A673 (cell line): Measurements from ENCODE around the gene NTN3. TPM values are rescaled to one million over a fixed set of nuclear protein-coding genes. Genes with fewer than 3 reads are reported as not detected.

Experiments used
- BruUV-seq: library from RNA; stranded (reverse); fragments of 400-500 nt; replicated peaks from 2 replicates; lab custom pipeline; 2021; lab: Mats Ljungman, UMichigan
- CTCF ChIA-PET: fragments of 300-600 bp; sonication (Branson Sonifier 250); formaldehyde crosslinking; loops from one replicate; lab custom pipeline; 2022; ENCODE audit warnings: antibody characterized with exemption; lab: Charles Lee
- POLR2A ChIA-PET: fragments of 300-600 bp; sonication (Branson Sonifier 250); formaldehyde crosslinking; loops from one replicate; lab custom pipeline; 2022; ENCODE audit warnings: antibody characterized with exemption; ENCODE audit not compliant: low non-redundant PET; lab: Charles Lee
- DNase-seq: peaks from one replicate; pipeline ENCODE4 v3.0.0-alpha.2; 2015; ENCODE audit warnings: low spot score
- H3K27ac ChIP-seq: fragments of 200-600 bp; sonication (generic); 2 replicates; pipeline ENCODE4 v1.5.1; 2016; ENCODE audit warnings: mixed run types, low read depth, mild to moderate bottlenecking, mixed read lengths, antibody characterized with exemption, low read length; ENCODE audit not compliant: poor library complexity, severe bottlenecking
- H3K27me3 ChIP-seq: fragments of 200-600 bp; sonication (generic); replicated peaks from 2 replicates; pipeline ENCODE4 v1.6.1; 2017; ENCODE audit warnings: mixed run types, low read depth, mild to moderate bottlenecking, mixed read lengths, antibody characterized with exemption, low read length; ENCODE audit not compliant: insufficient read depth, poor library complexity
- H3K36me3 ChIP-seq: fragments of 200-600 bp; sonication (generic); 2 replicates; pipeline ENCODE4 v1.6.1; 2016; ENCODE audit warnings: mixed run types, mild to moderate bottlenecking, mixed read lengths, antibody characterized with exemption, low read length; ENCODE audit not compliant: insufficient read depth, poor library complexity, severe bottlenecking
- H3K4me1 ChIP-seq: fragments of 200-600 bp; sonication (generic); 2 replicates; pipeline ENCODE4 v1.6.1; 2017; ENCODE audit warnings: mixed run types, mild to moderate bottlenecking, mixed read lengths, antibody characterized with exemption, low read length; ENCODE audit not compliant: insufficient read depth, poor library complexity, severe bottlenecking
- H3K4me3 ChIP-seq: fragments of 200-600 bp; sonication (generic); 2 replicates; pipeline ENCODE4 v1.5.1; 2016; ENCODE audit warnings: low read depth, mixed run types, mild to moderate bottlenecking, mixed read lengths, low read length; ENCODE audit not compliant: poor library complexity, severe bottlenecking
- H3K9me3 ChIP-seq: fragments of 200-600 bp; sonication (generic); 2 replicates; pipeline ENCODE4 v1.6.1; 2016; ENCODE audit warnings: mixed run types, low read depth, mild to moderate bottlenecking, mixed read lengths, antibody characterized with exemption, low read length; ENCODE audit not compliant: poor library complexity, severe bottlenecking
- CTCF ChIP-seq: fragments of 300-800, 200-600 bp; sonication (generic); conservative IDR thresholded peaks from 2 replicates; pipeline ENCODE4 v1.5.1; 2017; ENCODE audit warnings: low read depth, mild to moderate bottlenecking, antibody characterized with exemption, low read length, moderate library complexity, mixed read lengths
- EZH2 ChIP-seq: fragments of 200-600 bp; sonication (generic); IDR thresholded peaks from 2 replicates; pipeline ENCODE4 v1.6.1; 2017; ENCODE audit warnings: borderline replicate concordance, low read depth, mild to moderate bottlenecking, mixed read lengths, antibody characterized with exemption, low read length; ENCODE audit not compliant: poor library complexity, severe bottlenecking
- intact Hi-C: fragments of 100-400 bp; cut with micrococcal nuclease; formaldehyde crosslinking; loops from one replicate; pipeline ENCODE4 v1.10.0; 2022; ENCODE audit not compliant: unreplicated experiment
- total RNA-seq: library from RNA; stranded (reverse); gene quantifications from 2 replicates; pipeline ENCODE4 v1.2.3, GENCODE V29; 2021

The NTN3 gene
- total RNA-seq, 1 experiment from 2014 or later: 1.6 TPM

DNA sequence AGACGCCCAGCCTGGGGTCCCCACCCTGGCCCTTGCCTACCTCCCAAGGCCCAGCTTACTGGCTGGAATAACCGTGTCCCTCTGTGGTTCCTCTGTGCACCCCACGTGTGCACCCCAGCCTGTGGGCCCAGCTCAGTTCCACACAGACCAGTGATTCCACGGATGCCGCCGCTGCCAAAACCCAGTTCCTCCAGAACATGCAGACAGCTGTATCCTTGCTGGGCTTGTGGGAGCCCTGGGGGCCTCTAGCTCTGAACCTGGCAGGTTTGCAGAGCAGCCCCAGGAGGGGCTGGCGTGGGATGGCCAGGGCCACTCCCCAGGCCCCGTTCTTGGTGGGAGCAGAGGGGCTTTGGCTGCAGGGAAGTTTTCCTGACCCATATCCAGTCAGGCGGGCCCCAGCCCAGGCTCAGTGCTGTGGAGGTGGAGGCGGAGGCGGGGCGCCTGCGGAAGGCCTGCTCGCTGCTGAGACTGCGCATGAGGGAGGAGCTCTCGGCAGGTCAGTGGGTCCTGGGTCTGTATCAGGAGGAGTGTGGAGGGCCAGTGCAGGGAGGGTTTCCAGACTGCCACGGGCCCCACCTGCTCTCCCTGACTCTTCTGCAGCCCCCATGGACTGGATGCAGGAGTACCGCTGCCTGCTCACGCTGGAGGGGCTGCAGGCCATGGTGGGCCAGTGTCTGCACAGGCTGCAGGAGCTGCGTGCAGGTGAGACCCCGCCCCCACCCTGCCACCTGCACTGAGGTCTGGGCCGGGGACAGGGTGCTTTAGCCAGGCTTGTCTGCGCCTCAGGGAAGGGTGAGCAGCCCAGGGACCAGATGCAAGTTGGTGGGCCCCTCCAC lies 8.8 kb upstream of the NTN3 start:
- TF ChIP-seq EZH2 (no peak), CTCF (no peak)
- H3K27ac ChIP-seq: no peak overlapping the region
- no peak overlapping the region for H3K4me3 ChIP-seq
- H3K4me1 ChIP-seq: peaks cover 17% of the 10 kb centered on the region
- no peaks in the 10 kb centered on the region for H3K27me3 ChIP-seq
- CTCF ChIA-PET: no interaction called here
- intact Hi-C loops: no loop called here
- BruUV-seq: no TSS peak
- POLR2A ChIA-PET: interaction anchor here (0.6 kb wide), 2 partner anchors 16 to 568 kb away, joined by 3 to 8 read pairs; no protein-coding TSS in a partner anchor
- DNase-seq: no peak
- peaks cover 25% of the 10 kb centered on the region for H3K36me3 ChIP-seq
- no peaks in the 10 kb centered on the region for H3K9me3 ChIP-seq

DNA sequence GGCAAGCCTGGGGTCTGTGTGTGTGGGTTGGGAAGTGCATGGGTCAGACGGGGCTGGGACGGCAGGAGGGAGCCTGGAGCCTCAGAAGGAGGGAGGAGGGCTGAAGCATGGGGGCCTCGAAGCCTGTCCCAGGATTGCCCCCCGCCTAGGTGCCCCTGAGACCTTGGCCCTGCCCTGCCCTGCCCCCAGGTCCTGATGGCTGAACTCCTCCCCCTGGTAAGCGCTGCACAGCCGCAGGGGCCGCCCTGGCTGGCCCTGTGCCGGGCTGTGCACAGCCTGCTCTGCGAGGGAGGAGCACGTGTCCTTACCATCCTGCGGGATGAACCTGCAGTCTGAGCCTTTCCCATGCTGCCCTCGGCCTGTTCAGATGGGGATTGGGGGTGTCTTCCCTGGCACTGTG lies 6.8 kb upstream of the NTN3 start:
- Histone ChIP-seq H3K4me1 (peaks cover 36% of the 10 kb centered on the region), H3K9me3 (no peaks in the 10 kb centered on the region), H3K36me3 (peaks cover 15% of the 10 kb centered on the region), H3K27me3 (no peaks in the 10 kb centered on the region), H3K4me3 (no peak overlapping the region), H3K27ac (no peak overlapping the region)
- no TSS peak for BruUV-seq
- ChIA-PET CTCF (no interaction called here), POLR2A (no interaction called here)
- intact Hi-C loops: no loop called here
- no peak for DNase-seq
- TF ChIP-seq CTCF: no peak
- TF ChIP-seq EZH2: no peak

GRCh38 chr16:2465653-2466415 lies 5.3 kb upstream of the NTN3 start:
- H3K9me3 ChIP-seq: no peaks in the 10 kb centered on the region
- ChIA-PET POLR2A (no interaction called here), CTCF (no interaction called here)
- no TSS peak for BruUV-seq
- intact Hi-C loops: no loop called here
- H3K4me3 ChIP-seq: no peak overlapping the region
- H3K36me3 ChIP-seq: peaks cover 15% of the 10 kb centered on the region
- TF ChIP-seq EZH2 (no peak), CTCF (peak; percentile 54)
- no peaks in the 10 kb centered on the region for H3K27me3 ChIP-seq
- peak overlapping the region; percentile 32 for H3K27ac ChIP-seq
- H3K4me1 ChIP-seq: peaks cover 44% of the 10 kb centered on the region
- DNase-seq: peak; percentile 58
